ENCODE results near the gene MTCH1.
"Not testable (repeated sequence)": the region's sequence is repeated elsewhere in the genome, so short reads cannot be mapped to it uniquely, and the experiment has no call there.

The MTCH1 gene

DNA sequence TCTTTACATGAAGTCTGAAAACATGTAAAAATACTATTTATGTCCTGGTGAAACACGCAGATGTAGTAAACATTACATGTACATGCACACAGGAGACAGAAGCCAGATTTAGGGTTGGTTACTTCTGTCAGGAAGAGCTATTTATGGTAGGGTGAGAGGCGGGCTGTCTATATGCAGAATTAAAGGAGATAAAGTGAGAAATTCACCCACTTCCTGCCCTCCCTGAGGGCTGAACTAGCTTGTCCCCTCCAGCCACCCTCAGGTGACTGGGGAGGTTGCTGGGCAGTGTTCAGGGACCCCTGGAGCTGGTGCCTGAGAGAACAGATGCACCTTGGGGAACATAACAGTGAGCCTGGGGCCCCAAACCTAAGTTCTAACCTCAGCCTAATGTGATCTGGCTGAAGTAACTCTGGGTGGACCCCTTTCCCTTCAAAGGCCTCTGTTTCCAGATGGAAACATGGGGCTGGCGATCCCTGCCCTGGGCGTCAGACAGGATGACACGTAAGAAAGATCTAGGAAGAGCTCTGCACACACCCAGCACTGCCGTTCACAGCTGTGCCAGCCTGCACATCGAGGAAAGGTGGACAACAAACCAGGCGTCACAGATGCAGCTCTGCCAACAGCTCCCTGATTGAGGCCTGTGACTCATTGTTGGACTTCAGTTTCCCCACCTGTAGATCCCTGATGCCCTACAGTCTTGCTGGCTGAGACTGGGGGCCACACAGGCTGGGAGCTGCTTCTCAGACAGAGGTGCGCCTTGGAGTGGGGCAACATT lies 30.1 kb downstream of the MTCH1 start:
- H3K4me1 ChIP-seq = peaks cover 2% of the 10 kb centered on the region; the same call in 1 of the 2 replicates
- DNase-seq = no peak
- H3K36me3 ChIP-seq = no peaks in the 10 kb centered on the region
- no peak for TF ChIP-seq CTCF (IDR thresholded peaks at IDR 0.05; ENCODE audit: low read depth, low read length)
- no peaks in the 10 kb centered on the region for H3K27me3 ChIP-seq
- H3K9me3 ChIP-seq = no peaks in the 10 kb centered on the region
- no peak overlapping the region for H3K4me3 ChIP-seq (ENCODE audit: low read depth, low read length)

DNA sequence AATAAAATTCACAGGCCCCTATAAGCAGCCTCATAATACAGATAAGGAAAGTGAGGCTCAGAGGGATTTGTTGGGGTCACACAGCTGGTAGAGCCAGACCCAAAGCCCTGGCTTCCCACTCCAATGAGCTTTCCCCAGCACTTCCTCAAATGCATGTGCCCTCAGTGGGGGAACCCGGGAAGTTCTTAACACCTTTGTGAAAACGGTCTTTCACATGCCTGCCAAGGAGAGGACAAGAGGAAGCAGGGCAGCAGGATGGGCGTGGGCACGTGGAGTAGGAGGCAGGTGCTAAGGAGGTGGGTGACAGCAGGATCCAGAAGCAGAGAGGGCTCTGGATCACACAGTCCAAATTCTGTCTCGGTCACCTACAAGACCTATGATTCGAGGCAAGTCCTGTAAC lies 30.9 kb downstream of the MTCH1 start:
- no peak for DNase-seq

DNA sequence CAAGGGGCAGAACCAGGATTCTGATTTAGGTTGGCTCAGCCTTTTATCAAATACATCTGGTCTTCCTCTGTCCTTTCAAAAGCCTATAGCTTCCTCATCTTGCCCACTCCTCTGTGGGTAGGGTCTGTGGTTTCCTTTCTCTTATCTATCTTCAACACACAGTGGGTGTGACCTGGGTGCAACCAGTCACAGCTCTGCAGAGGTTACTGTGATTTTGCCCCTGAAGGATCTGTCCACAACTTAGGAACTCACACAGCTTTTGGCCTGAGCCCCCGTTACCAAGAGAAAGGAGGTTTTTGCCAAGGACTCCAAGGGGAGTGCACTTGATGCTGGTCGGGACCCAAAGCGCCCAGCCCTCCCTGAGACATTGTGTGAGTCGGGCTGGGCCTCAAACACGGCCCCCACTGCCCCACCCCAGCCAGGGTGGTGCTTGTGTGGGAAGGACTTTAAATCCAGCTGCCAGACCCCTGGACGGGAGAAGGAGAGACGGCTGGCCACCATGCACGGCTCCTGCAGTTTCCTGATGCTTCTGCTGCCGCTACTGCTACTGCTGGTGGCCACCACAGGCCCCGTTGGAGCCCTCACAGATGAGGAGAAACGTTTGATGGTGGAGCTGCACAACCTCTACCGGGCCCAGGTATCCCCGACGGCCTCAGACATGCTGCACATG lies 31.6 kb downstream of the MTCH1 start, which contains the start of gene PI16:
Gene PI16, plus strand, starts transcription at position 477 of the 670 bp plus-strand sequence. Its CDS starts 23 bp downstream, at position 500.
- DNase-seq = no peak
- Histone ChIP-seq H3K36me3 (no peaks in the 10 kb centered on the region), H3K4me3 (ENCODE audit: low read depth, low read length) (no peak within 1 kb of the TSS), H3K4me1 (no peaks in the 10 kb centered on the region), H3K27me3 (no peaks in the 10 kb centered on the region), H3K9me3 (no peaks in the 10 kb centered on the region)
- TF ChIP-seq CTCF (IDR thresholded peaks at IDR 0.05; ENCODE audit: low read depth, low read length) = no peak

More for the DNA sequence above, 30.9 kb downstream of the MTCH1 start:
- TF ChIP-seq CTCF (IDR thresholded peaks at IDR 0.05; ENCODE audit: low read depth, low read length) = no peak
- Histone ChIP-seq H3K4me3 (ENCODE audit: low read depth, low read length) (no peak overlapping the region), H3K36me3 (no peaks in the 10 kb centered on the region), H3K9me3 (no peaks in the 10 kb centered on the region), H3K27me3 (no peaks in the 10 kb centered on the region), H3K4me1 (no peaks in the 10 kb centered on the region)

DNA sequence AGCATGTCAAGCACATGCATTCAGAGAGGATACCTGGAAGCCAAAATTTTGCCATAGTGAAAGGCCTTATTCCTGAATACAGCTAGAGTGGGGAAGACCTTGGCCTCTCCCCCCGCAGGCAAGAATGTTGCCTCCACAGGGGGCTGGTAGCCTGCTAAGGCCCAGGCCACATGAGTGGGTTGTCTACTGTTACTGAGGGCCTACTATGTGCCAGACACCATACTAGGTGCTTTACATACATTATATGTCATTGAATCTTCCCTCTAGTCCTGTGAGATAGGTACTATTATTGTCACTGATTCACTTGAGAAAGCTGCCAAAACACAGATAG lies 32.1 kb downstream of the MTCH1 start:
- Histone ChIP-seq H3K4me1 (no peaks in the 10 kb centered on the region), H3K4me3 (ENCODE audit: low read depth, low read length) (no peak overlapping the region)
- no peak for TF ChIP-seq CTCF (IDR thresholded peaks at IDR 0.05; ENCODE audit: low read depth, low read length)

GRCh38 chr6:36949636-36950035 lies 36.4 kb downstream of the MTCH1 start:
- Histone ChIP-seq H3K9me3 (no peaks in the 10 kb centered on the region), H3K36me3 (no peaks in the 10 kb centered on the region), H3K4me1 (no peaks in the 10 kb centered on the region), H3K27me3 (no peaks in the 10 kb centered on the region), H3K4me3 (ENCODE audit: low read depth, low read length) (no peak overlapping the region)
- no peak for DNase-seq
- no peak for TF ChIP-seq CTCF (IDR thresholded peaks at IDR 0.05; ENCODE audit: low read depth, low read length)

More for the DNA sequence above, 32.1 kb downstream of the MTCH1 start:
- Histone ChIP-seq H3K36me3 (no peaks in the 10 kb centered on the region), H3K9me3 (no peaks in the 10 kb centered on the region), H3K27me3 (no peaks in the 10 kb centered on the region)
- no peak for DNase-seq

- not testable (repeated sequence) for H3K27me3 ChIP-seq; H3K4me1 ChIP-seq; DNase-seq; H3K4me3 ChIP-seq (ENCODE audit: low read depth, low read length); H3K36me3 ChIP-seq; H3K9me3 ChIP-seq
These were observed 36.9 kb downstream of the MTCH1 start for GRCh38 chr6:36949076-36949475.

All from BE2C (cell line).